Right hindlimb (tissue), 1 donor: ENCODE results near the gene ANKRD39.
A peak's percentile ranks its signal among the peaks of the same experiment; 100 is the strongest.

Experiments used
- DNase-seq: peaks from one replicate; pipeline ENCODE4 v3.0.0-alpha.2; 2018

ANKRD39 gene

GRCh38 chr2:96853321-96853720 lies 4.5 kb downstream of the ANKRD39 start:
- DNase-seq = no peak

- DNase-seq = no peak
These were observed 5.1 kb downstream of the ANKRD39 start for GRCh38 chr2:96852667-96853066.

GRCh38 chr2:96848264-96848663 lies 9.6 kb downstream of the ANKRD39 start:
- DNase-seq = no peak

GRCh38 chr2:96847586-96847985 lies 10.2 kb downstream of the ANKRD39 start:
- DNase-seq = no peak

GRCh38 chr2:96846825-96847224 lies 11.0 kb downstream of the ANKRD39 start:
- DNase-seq = no peak

- DNase-seq = no peak
These were observed 13.4 kb downstream of the ANKRD39 start for GRCh38 chr2:96844405-96844808.

- no peak for DNase-seq
These were observed 14.1 kb downstream of the ANKRD39 start, which contains the start of gene ANKRD23 for GRCh38 chr2:96843538-96844268. ANKRD23 (minus strand) TSS chr2:96844021; CDS start chr2:96843992, 29 bp downstream.

- no peak for DNase-seq
These were observed 15.2 kb downstream of the ANKRD39 start for GRCh38 chr2:96842600-96842999.

GRCh38 chr2:96841701-96842495 lies 15.9 kb downstream of the ANKRD39 start:
- no peak for DNase-seq

GRCh38 chr2:96839875-96840850 lies 17.7 kb downstream of the ANKRD39 start:
- DNase-seq = no peak

GRCh38 chr2:96839293-96839874 lies 18.4 kb downstream of the ANKRD39 start:
- DNase-seq = peak; percentile 51

- DNase-seq = no peak
These were observed 19.2 kb downstream of the ANKRD39 start for GRCh38 chr2:96838345-96839292.

GRCh38 chr2:96837575-96837974 lies 20.2 kb downstream of the ANKRD39 start:
- no peak for DNase-seq

GRCh38 chr2:96835830-96836229 lies 22.0 kb downstream of the ANKRD39 start:
- no peak for DNase-seq

GRCh38 chr2:96832754-96833507 lies 24.9 kb downstream of the ANKRD39 start:
- DNase-seq = peak; percentile 69

GRCh38 chr2:96832408-96832753 lies 25.4 kb downstream of the ANKRD39 start:
- no peak for DNase-seq

- no peak for DNase-seq
These were observed 26.1 kb downstream of the ANKRD39 start for GRCh38 chr2:96831679-96832078.

GRCh38 chr2:96830044-96830562 lies 27.7 kb downstream of the ANKRD39 start:
- no peak for DNase-seq

- DNase-seq = no peak
These were observed 28.9 kb downstream of the ANKRD39 start for GRCh38 chr2:96828874-96829273.

GRCh38 chr2:96828436-96828835 lies 29.4 kb downstream of the ANKRD39 start:
- DNase-seq = no peak
